Stimulated activated CD8-positive, alpha-beta memory T cell treated with anti-CD3 and anti-CD28 coated beads, Interleukin-2, amount 100 ng/mL, for 1 hour (primary cell): ENCODE data around the gene C11orf52.
"Not testable (repeated sequence)": the region's sequence is repeated elsewhere in the genome, so short reads cannot be mapped to it uniquely, and the experiment has no call there.

ENCODE experiments used
- DNase-seq, 2 donors: peaks; one replicate each; pipeline ENCODE4 v3.0.0-alpha.2; 2020; ENCODE audit warnings: low read depth in 2 of 2

The C11orf52 gene

GRCh38 chr11:111918390-111919256 lies at the start of gene C11orf52:
Gene C11orf52, plus strand, starts transcription at chr11:111918913. Its CDS starts 60 bp downstream, at chr11:111918973.
- no peak for DNase-seq

- DNase-seq: no peak
These were observed 48.6 kb upstream of the C11orf52 start for GRCh38 chr11:111870113-111870512.

GRCh38 chr11:111870522-111870885 lies 48.2 kb upstream of the C11orf52 start:
- DNase-seq: no peak

GRCh38 chr11:111870886-111871692 lies 47.6 kb upstream of the C11orf52 start, which contains the start of gene ALG9:
Gene ALG9, minus strand, starts transcription at chr11:111871581. Its CDS starts 99 bp downstream, at chr11:111871482.
- peak; percentile 74 to 80 for DNase-seq

GRCh38 chr11:111871693-111872161 lies 47.0 kb upstream of the C11orf52 start:
- DNase-seq: no peak

- DNase-seq: no peak
These were observed 40.3 kb upstream of the C11orf52 start for GRCh38 chr11:111878385-111878848.

GRCh38 chr11:111878849-111879636 lies 39.7 kb upstream of the C11orf52 start, which contains the start of the genes CFAP68 and FDXACB1:
Gene CFAP68, plus strand, starts transcription at chr11:111879541. Its CDS starts 20 bp downstream, at chr11:111879561.
Gene FDXACB1, minus strand, starts transcription at chr11:111879165. Its CDS starts 33 bp downstream, at chr11:111879132.
- DNase-seq: peak; percentile 85 to 91

GRCh38 chr11:111879637-111879960 lies 39.1 kb upstream of the C11orf52 start:
- no peak for DNase-seq

- DNase-seq: no peak
These were observed 36.5 kb upstream of the C11orf52 start for GRCh38 chr11:111882202-111882601.

- DNase-seq: not testable (repeated sequence)
These were observed 33.7 kb upstream of the C11orf52 start for GRCh38 chr11:111885053-111885452.

GRCh38 chr11:111886032-111886431 lies 32.7 kb upstream of the C11orf52 start:
- no peak for DNase-seq

- no peak for DNase-seq
These were observed 31.9 kb upstream of the C11orf52 start for GRCh38 chr11:111886844-111887243.

- DNase-seq: no peak
These were observed 13.3 kb upstream of the C11orf52 start for GRCh38 chr11:111905411-111905810.

GRCh38 chr11:111906680-111907079 lies 12.0 kb upstream of the C11orf52 start:
- no peak for DNase-seq

GRCh38 chr11:111908639-111909305 lies 9.9 kb upstream of the C11orf52 start:
- no peak for DNase-seq

GRCh38 chr11:111909378-111909777 lies 9.3 kb upstream of the C11orf52 start:
- no peak for DNase-seq

- no peak for DNase-seq
These were observed 7.8 kb upstream of the C11orf52 start for GRCh38 chr11:111910676-111911562.

GRCh38 chr11:111911563-111912401 lies 6.9 kb upstream of the C11orf52 start, which contains the start of gene CRYAB:
Gene CRYAB, minus strand, starts transcription at chr11:111911770. Its CDS starts 46 bp downstream, at chr11:111911724.
- DNase-seq: no peak

- no peak for DNase-seq
These were observed 6.2 kb upstream of the C11orf52 start, which contains the start of gene HSPB2 for GRCh38 chr11:111912535-111912934. Gene HSPB2, plus strand, starts transcription at chr11:111912734. Its CDS starts 96 bp downstream, at chr11:111912830.
